ENCODE results near the gene SEC11C.

Gene SEC11C

DNA sequence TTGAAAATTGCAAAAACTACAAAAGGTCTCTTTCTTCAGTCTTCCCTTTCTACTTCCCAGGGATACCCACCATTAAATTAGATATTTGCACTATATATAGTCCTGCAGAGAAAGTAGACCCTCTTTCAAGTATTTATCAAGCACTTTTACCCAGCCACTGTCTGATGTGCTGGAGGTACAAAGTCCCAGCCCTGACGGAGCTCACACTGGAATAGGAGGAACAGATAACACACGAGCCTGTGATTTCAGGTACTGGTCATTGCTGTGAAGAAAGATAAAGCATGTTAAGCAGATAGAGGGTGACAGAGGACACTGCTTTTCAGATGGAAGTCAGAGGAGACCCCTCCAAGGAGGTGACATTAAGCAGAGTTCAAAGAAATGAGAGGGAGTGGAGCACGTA lies 19.6 kb downstream of the SEC11C start:
- Histone ChIP-seq H3K36me3 (peaks cover 7% of the 10 kb centered on the region), H3K27me3 (no peaks in the 10 kb centered on the region), H3K4me3 (ENCODE audit: low read depth in 1 of 2, low read length in 1 of 2) (no peak overlapping the region), H3K9me3 (no peaks in the 10 kb centered on the region), H3K4me1 (ENCODE audit: control insufficient read depth in 1 of 2, insufficient read depth in 1 of 2, low read depth in 1 of 2, low read length in 1 of 2) (no peaks in the 10 kb centered on the region), H3K27ac (no peak overlapping the region)
- TF ChIP-seq CTCF (IDR thresholded peaks at IDR 0.05) = no peak

DNA sequence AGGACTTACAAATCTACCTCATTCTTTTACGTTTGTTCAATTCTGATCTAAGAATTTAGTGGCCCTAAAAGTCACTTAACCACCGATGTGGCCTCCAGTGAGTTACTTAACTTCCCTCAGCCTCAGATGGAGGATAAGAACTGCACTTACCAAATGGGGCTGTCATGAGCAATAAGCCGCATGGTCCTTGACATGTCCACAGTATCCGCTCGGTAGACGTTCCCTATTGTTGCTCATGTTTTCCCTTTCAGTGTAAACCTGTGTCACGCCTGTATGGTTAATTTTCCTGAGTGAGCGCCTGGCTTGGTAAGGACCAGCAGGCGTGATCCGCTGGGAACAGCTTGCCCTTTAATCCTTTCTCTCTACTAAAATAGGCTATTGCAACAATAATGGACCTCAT lies 20.3 kb downstream of the SEC11C start:
- no peak overlapping the region for H3K27ac ChIP-seq
- H3K36me3 ChIP-seq = peaks cover 7% of the 10 kb centered on the region
- no peak for TF ChIP-seq CTCF (IDR thresholded peaks at IDR 0.05)

GRCh38 chr18:59172664-59173249 lies 33.1 kb downstream of the SEC11C start:
- Histone ChIP-seq H3K36me3 (no peaks in the 10 kb centered on the region), H3K27ac (no peak overlapping the region), H3K9me3 (no peaks in the 10 kb centered on the region), H3K4me3 (ENCODE audit: low read depth in 1 of 2, low read length in 1 of 2) (no peak overlapping the region), H3K4me1 (ENCODE audit: control insufficient read depth in 1 of 2, insufficient read depth in 1 of 2, low read depth in 1 of 2, low read length in 1 of 2) (no peaks in the 10 kb centered on the region), H3K27me3 (no peaks in the 10 kb centered on the region)
- TF ChIP-seq CTCF (IDR thresholded peaks at IDR 0.05) = no peak

More for the DNA sequence above, 20.3 kb downstream of the SEC11C start:
- Histone ChIP-seq H3K4me3 (ENCODE audit: low read depth in 1 of 2, low read length in 1 of 2) (no peak overlapping the region), H3K27me3 (no peaks in the 10 kb centered on the region), H3K9me3 (no peaks in the 10 kb centered on the region), H3K4me1 (ENCODE audit: control insufficient read depth in 1 of 2, insufficient read depth in 1 of 2, low read depth in 1 of 2, low read length in 1 of 2) (no peaks in the 10 kb centered on the region)

DNA sequence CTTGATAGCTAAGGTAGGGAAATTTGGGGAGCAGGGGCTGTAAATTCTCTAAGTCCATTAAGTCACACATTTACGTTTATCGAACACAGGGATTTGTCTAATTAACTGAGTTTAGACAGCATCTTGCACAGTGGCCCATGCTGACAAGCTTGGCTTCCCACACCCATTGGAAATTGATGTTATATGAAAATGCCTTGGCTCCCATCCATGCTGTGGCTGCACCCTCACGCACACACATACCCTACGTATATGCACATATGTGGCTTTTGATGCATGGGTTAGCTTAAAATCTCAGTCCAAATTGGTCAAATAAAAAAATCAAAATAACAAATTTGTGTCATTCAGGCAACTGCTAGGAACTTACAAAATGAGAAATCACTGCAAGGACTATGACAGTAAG lies 37.8 kb downstream of the SEC11C start:
- Histone ChIP-seq H3K9me3 (no peaks in the 10 kb centered on the region), H3K27me3 (no peaks in the 10 kb centered on the region), H3K27ac (no peak overlapping the region), H3K4me1 (ENCODE audit: control insufficient read depth in 1 of 2, insufficient read depth in 1 of 2, low read depth in 1 of 2, low read length in 1 of 2) (no peaks in the 10 kb centered on the region), H3K36me3 (no peaks in the 10 kb centered on the region), H3K4me3 (ENCODE audit: low read depth in 1 of 2, low read length in 1 of 2) (no peak overlapping the region)
- no peak for TF ChIP-seq CTCF (IDR thresholded peaks at IDR 0.05)

GRCh38 chr18:59180150-59180845 lies 40.6 kb downstream of the SEC11C start:
- Histone ChIP-seq H3K4me3 (ENCODE audit: low read depth in 1 of 2, low read length in 1 of 2) (no peak overlapping the region), H3K36me3 (no peaks in the 10 kb centered on the region), H3K9me3 (no peaks in the 10 kb centered on the region), H3K4me1 (ENCODE audit: control insufficient read depth in 1 of 2, insufficient read depth in 1 of 2, low read depth in 1 of 2, low read length in 1 of 2) (no peaks in the 10 kb centered on the region), H3K27me3 (no peaks in the 10 kb centered on the region), H3K27ac (no peak overlapping the region)
- no peak for TF ChIP-seq CTCF (IDR thresholded peaks at IDR 0.05)

All from neutrophil (primary cell).